AG10803 (cell line): ENCODE results near the gene PTPN21.

Experiments
- DNase-seq: peaks from one replicate; pipeline ENCODE4 v3.0.0; 2010; ENCODE audit warnings: low read depth
- H3K4me3 ChIP-seq: 2 replicates; pipeline ENCODE4 v1.5.1; 2011; ENCODE audit warnings: mild to moderate bottlenecking, low read length, control low read depth
- CTCF ChIP-seq: conservative IDR thresholded peaks from 2 replicates; pipeline ENCODE4 v1.5.1; 2011; ENCODE audit warnings: mild to moderate bottlenecking, low read length, control low read depth, inconsistent platforms

PTPN21 gene

GRCh38 chr14:88515499-88516221, 39.1 kb downstream of the PTPN21 start:
- TF ChIP-seq CTCF, result no peak
- H3K4me3 ChIP-seq, result no peak overlapping the region
- no peak for DNase-seq

- DNase-seq, result no peak
- TF ChIP-seq CTCF, result no peak
Measured at GRCh38 chr14:88507208-88507607, 47.6 kb downstream of the PTPN21 start.

GRCh38 chr14:88505621-88506020, 49.2 kb downstream of the PTPN21 start:
- H3K4me3 ChIP-seq, result no peak overlapping the region
- no peak for DNase-seq
- TF ChIP-seq CTCF, result no peak

More at GRCh38 chr14:88507208-88507607, 47.6 kb downstream of the PTPN21 start:
- H3K4me3 ChIP-seq, result no peak overlapping the region

- DNase-seq, result no peak
- no peak overlapping the region for H3K4me3 ChIP-seq
- no peak for TF ChIP-seq CTCF
Measured at GRCh38 chr14:88504602-88505001, 50.2 kb downstream of the PTPN21 start.

GRCh38 chr14:88503754-88504406, 50.9 kb downstream of the PTPN21 start:
- no peak overlapping the region for H3K4me3 ChIP-seq
- TF ChIP-seq CTCF, result no peak
- DNase-seq, result no peak

- H3K4me3 ChIP-seq, result no peak overlapping the region
- DNase-seq, result no peak
- TF ChIP-seq CTCF, result no peak
Measured at GRCh38 chr14:88502740-88503139, 52.1 kb downstream of the PTPN21 start.

- no peak for TF ChIP-seq CTCF
- DNase-seq, result no peak
Measured at GRCh38 chr14:88500611-88501010, 54.2 kb downstream of the PTPN21 start.

More at GRCh38 chr14:88500611-88501010, 54.2 kb downstream of the PTPN21 start:
- no peak overlapping the region for H3K4me3 ChIP-seq
